NCI-H460 (cell line): ENCODE results near the gene INVS. TPM values are rescaled to one million over a fixed set of nuclear protein-coding genes. Genes with fewer than 3 reads are reported as not detected.
"Not testable (repeated sequence)": the region's sequence is repeated elsewhere in the genome, so short reads cannot be mapped to it uniquely, and the experiment has no call there.

ENCODE experiments used
- DNase-seq: peaks from one replicate; pipeline ENCODE4 v3.0.0-alpha.2; 2016; ENCODE audit warnings: low read depth; ENCODE audit errors: extremely low read depth
- total RNA-seq: library from RNA; depleted of rRNA; stranded (reverse); fragments of >200 nt; shearing (Covaris generic); gene quantifications from 2 replicates; pipeline ENCODE4 v1.2.3, GENCODE V29; 2014

Gene INVS
- total RNA-seq, 1 experiment from 2014 or later: 27.2 TPM

GRCh38 chr9:100083448-100084127 lies 15.5 kb upstream of the INVS start:
- no peak for DNase-seq

GRCh38 chr9:100084128-100084453 lies 15.0 kb upstream of the INVS start:
- DNase-seq: no peak

GRCh38 chr9:100084734-100085133 lies 14.3 kb upstream of the INVS start:
- DNase-seq: no peak

- no peak for DNase-seq
Observed at GRCh38 chr9:100086097-100086635, 12.9 kb upstream of the INVS start.

GRCh38 chr9:100087218-100087617 lies 11.8 kb upstream of the INVS start:
- DNase-seq: no peak

- no peak for DNase-seq
Observed at GRCh38 chr9:100088202-100088601, 10.8 kb upstream of the INVS start.

- no peak for DNase-seq
Observed at GRCh38 chr9:100090880-100091279, 8.2 kb upstream of the INVS start.

- DNase-seq: no peak
Observed at GRCh38 chr9:100091650-100092049, 7.4 kb upstream of the INVS start.

- DNase-seq: no peak
Observed at GRCh38 chr9:100092066-100092465, 7.0 kb upstream of the INVS start.

GRCh38 chr9:100094411-100094810 lies 4.6 kb upstream of the INVS start:
- not testable (repeated sequence) for DNase-seq

- no peak for DNase-seq
Observed at GRCh38 chr9:100096378-100096916, 2.6 kb upstream of the INVS start.

- DNase-seq: peak; percentile 38
Observed at GRCh38 chr9:100098046-100098886, 777 bp upstream of the INVS start.

- no peak for DNase-seq
Observed at GRCh38 chr9:100099722-100100042, 639 bp downstream of the INVS start.

- no peak for DNase-seq
Observed at GRCh38 chr9:100100146-100100667, 1.2 kb downstream of the INVS start.

GRCh38 chr9:100101608-100102007 lies 2.6 kb downstream of the INVS start:
- DNase-seq: no peak

GRCh38 chr9:100104314-100104713 lies 5.3 kb downstream of the INVS start:
- no peak for DNase-seq

- no peak for DNase-seq
Observed at GRCh38 chr9:100105861-100106260, 6.8 kb downstream of the INVS start.

- DNase-seq: no peak
Observed at GRCh38 chr9:100106616-100107015, 7.6 kb downstream of the INVS start.

GRCh38 chr9:100108559-100108958 lies 9.5 kb downstream of the INVS start:
- DNase-seq: no peak

- no peak for DNase-seq
Observed at GRCh38 chr9:100111235-100111634, 12.2 kb downstream of the INVS start.

- DNase-seq: no peak
Observed at GRCh38 chr9:100112677-100113336, 13.8 kb downstream of the INVS start.
